Mesodermal cell (in vitro differentiated cells): Measurements from ENCODE around the gene NDRG4.

Experiments
- H3K27ac ChIP-seq: 2 replicates; pipeline ENCODE4 v1.7.0; 2013; ENCODE audit warnings: mild to moderate bottlenecking, low read depth, low read length, moderate library complexity; ENCODE audit not compliant: severe bottlenecking
- H3K36me3 ChIP-seq: 2 replicates; pipeline ENCODE4 v1.7.1; 2013; ENCODE audit warnings: mild to moderate bottlenecking, low read length, moderate library complexity; ENCODE audit not compliant: control insufficient read depth, insufficient read depth
- H3K4me1 ChIP-seq: one replicate; pipeline ENCODE4 v1.7.1; 2013; ENCODE audit warnings: mild to moderate bottlenecking, low read length; ENCODE audit not compliant: insufficient read depth, control insufficient read depth, poor library complexity, severe bottlenecking
- H3K4me3 ChIP-seq: 2 replicates; pipeline ENCODE4 v1.7.0; 2013; ENCODE audit warnings: low read length, control low read depth, mild to moderate bottlenecking; ENCODE audit not compliant: insufficient read depth, poor library complexity, severe bottlenecking; ENCODE audit errors: extremely low read depth
- H3K9me3 ChIP-seq: 2 replicates; pipeline ENCODE4 v1.7.1; 2013; ENCODE audit warnings: mild to moderate bottlenecking, low read length, moderate library complexity; ENCODE audit not compliant: control insufficient read depth
- WGBS, 2 experiments: methylation state at CpG; one replicate each; pipeline ENCODE4 v1.1.5; 2013; ENCODE audit warnings: missing lambda C conversion rate in 2 of 2; ENCODE audit not compliant: insufficient coverage in 2 of 2; 5-methylcytosine and 5-hydroxymethylcytosine counted together

NDRG4 gene

GRCh38 chr16:58465817-58466216 is 34.1 kb upstream of the NDRG4 start:
- no peaks in the 10 kb centered on the region for H3K36me3 ChIP-seq
- no peak overlapping the region for H3K4me3 ChIP-seq
- WGBS, 2 experiments: 82 to 98% methylated on average over 10 to 11 of the region's 13 CpGs
- H3K9me3 ChIP-seq: no peaks in the 10 kb centered on the region
- H3K4me1 ChIP-seq: no peaks in the 10 kb centered on the region
- no peak overlapping the region for H3K27ac ChIP-seq

GRCh38 chr16:58466396-58466795 is 33.5 kb upstream of the NDRG4 start:
- no peaks in the 10 kb centered on the region for H3K36me3 ChIP-seq
- no peaks in the 10 kb centered on the region for H3K4me1 ChIP-seq
- no peak overlapping the region for H3K4me3 ChIP-seq
- 83 to 90% methylated on average over 2 to 3 of the region's 3 CpGs for WGBS, 2 experiments
- H3K27ac ChIP-seq: no peak overlapping the region
- no peaks in the 10 kb centered on the region for H3K9me3 ChIP-seq

DNA sequence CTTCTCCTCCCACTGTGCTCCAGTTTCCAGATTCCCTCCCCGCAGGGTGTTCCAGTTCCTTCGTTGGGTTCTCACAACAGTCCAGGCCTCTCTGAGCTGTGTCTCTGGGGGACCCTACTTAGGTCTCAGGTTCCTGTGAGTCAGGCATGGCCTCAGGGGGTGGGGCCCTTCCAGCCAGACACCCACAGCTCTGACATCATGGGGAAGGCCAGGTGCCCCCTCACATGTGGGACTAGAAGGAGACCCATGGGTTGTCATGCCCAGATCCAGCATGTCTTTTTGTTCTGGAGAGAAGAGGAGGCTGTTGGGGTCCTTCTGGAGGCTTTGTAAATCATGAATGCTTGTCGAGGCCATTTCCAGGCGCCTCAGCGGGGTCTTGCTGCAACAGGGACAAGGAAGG is 32.0 kb upstream of the NDRG4 start:
- Histone ChIP-seq H3K4me1 (no peaks in the 10 kb centered on the region), H3K9me3 (no peaks in the 10 kb centered on the region), H3K4me3 (no peak overlapping the region), H3K36me3 (no peaks in the 10 kb centered on the region), H3K27ac (no peak overlapping the region)
- WGBS, 2 experiments: 89 to 95% methylated on average over 4 to 5 of the region's 5 CpGs

- whole genome bisulfite sequencing, 2 experiments: 69 to 84% methylated on average over 7 to 9 of the region's 10 CpGs
- no peaks in the 10 kb centered on the region for H3K4me1 ChIP-seq
- H3K9me3 ChIP-seq: no peaks in the 10 kb centered on the region
- no peak overlapping the region for H3K27ac ChIP-seq
- H3K4me3 ChIP-seq: no peak overlapping the region
- H3K36me3 ChIP-seq: no peaks in the 10 kb centered on the region
These were observed 28.6 kb upstream of the NDRG4 start for GRCh38 chr16:58471209-58471975.

- no peaks in the 10 kb centered on the region for H3K36me3 ChIP-seq
- no peaks in the 10 kb centered on the region for H3K9me3 ChIP-seq
- no peak overlapping the region for H3K4me3 ChIP-seq
- WGBS, 2 experiments: 90 to 92% methylated on average over 9 of the region's 9 CpGs
- H3K27ac ChIP-seq: no peak overlapping the region
- H3K4me1 ChIP-seq: no peaks in the 10 kb centered on the region
These were observed 27.7 kb upstream of the NDRG4 start for GRCh38 chr16:58472266-58472665.

DNA sequence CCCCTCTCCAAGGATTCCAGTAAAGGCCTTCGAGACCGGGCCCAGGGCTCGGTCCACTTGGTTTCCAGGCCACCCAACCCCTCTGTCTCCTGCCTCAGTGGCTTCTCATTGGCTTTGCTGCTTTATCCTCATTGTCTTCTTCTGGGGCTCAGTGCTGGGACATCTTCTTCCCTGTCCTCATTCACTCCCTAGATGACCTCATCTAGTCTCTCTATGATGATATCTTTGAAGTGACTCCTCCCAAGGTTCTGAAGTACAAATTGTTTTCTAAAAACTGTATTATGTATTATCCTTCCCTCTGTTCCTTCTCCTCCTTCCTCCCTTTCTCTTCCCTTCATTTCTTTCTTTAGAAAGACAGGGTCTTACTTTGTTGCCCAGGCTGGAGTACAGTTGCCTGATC is 27.1 kb upstream of the NDRG4 start:
- H3K9me3 ChIP-seq: no peaks in the 10 kb centered on the region
- no peaks in the 10 kb centered on the region for H3K36me3 ChIP-seq
- no peak overlapping the region for H3K4me3 ChIP-seq
- no peak overlapping the region for H3K27ac ChIP-seq
- no peaks in the 10 kb centered on the region for H3K4me1 ChIP-seq
- WGBS, 2 experiments: 91 to 92% methylated on average over 3 of the region's 3 CpGs

DNA sequence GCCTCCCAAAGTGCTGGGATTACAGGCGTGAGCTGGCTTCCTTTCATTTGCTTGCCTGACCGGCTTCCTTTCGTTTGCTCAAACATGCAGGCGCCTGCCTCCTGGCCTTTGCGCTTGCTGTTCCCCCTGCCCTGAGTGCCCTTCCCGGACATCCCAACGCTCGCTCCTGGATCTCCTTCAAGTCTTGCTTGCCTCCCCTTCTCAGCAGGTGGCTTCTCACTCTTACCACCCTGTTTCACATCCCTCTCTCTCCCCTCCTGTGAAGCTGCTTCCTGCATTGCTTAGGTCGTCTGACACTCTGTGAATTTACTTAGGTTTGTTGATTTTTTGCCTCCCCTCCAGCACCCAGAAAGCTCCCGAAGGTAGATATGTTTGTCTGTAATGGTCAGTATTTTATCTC is 25.6 kb upstream of the NDRG4 start:
- WGBS, 2 experiments: 76 to 96% methylated on average over 6 to 8 of the region's 10 CpGs
- Histone ChIP-seq H3K4me1 (no peaks in the 10 kb centered on the region), H3K9me3 (no peaks in the 10 kb centered on the region), H3K4me3 (no peak overlapping the region), H3K27ac (no peak overlapping the region), H3K36me3 (no peaks in the 10 kb centered on the region)

GRCh38 chr16:58475091-58475619 is 24.8 kb upstream of the NDRG4 start:
- H3K36me3 ChIP-seq: no peaks in the 10 kb centered on the region
- no peaks in the 10 kb centered on the region for H3K4me1 ChIP-seq
- 76 to 80% methylated on average over 3 of the region's 4 CpGs for WGBS, 2 experiments
- no peak overlapping the region for H3K27ac ChIP-seq
- H3K9me3 ChIP-seq: no peaks in the 10 kb centered on the region
- H3K4me3 ChIP-seq: no peak overlapping the region

GRCh38 chr16:58476791-58477190 is 23.2 kb upstream of the NDRG4 start:
- H3K9me3 ChIP-seq: no peaks in the 10 kb centered on the region
- no peak overlapping the region for H3K4me3 ChIP-seq
- no peaks in the 10 kb centered on the region for H3K36me3 ChIP-seq
- no CpG with 5 or more reads among the region's 1 CpG for WGBS, 2 experiments
- no peak overlapping the region for H3K27ac ChIP-seq
- H3K4me1 ChIP-seq: peaks cover 3% of the 10 kb centered on the region

GRCh38 chr16:58478427-58478826 is 21.5 kb upstream of the NDRG4 start:
- Histone ChIP-seq H3K4me3 (no peak overlapping the region), H3K27ac (no peak overlapping the region), H3K4me1 (peaks cover 5% of the 10 kb centered on the region), H3K9me3 (no peaks in the 10 kb centered on the region), H3K36me3 (no peaks in the 10 kb centered on the region)
- 86 to 94% methylated on average over 1 to 2 of the region's 2 CpGs for WGBS, 2 experiments

- no peaks in the 10 kb centered on the region for H3K36me3 ChIP-seq
- 93 to 95% methylated on average over 10 to 11 of the region's 11 CpGs for WGBS, 2 experiments
- no peak overlapping the region for H3K4me3 ChIP-seq
- H3K9me3 ChIP-seq: no peaks in the 10 kb centered on the region
- H3K27ac ChIP-seq: no peak overlapping the region
- peaks cover 5% of the 10 kb centered on the region for H3K4me1 ChIP-seq
These were observed 18.6 kb upstream of the NDRG4 start for GRCh38 chr16:58481226-58481869.
